ENCODE results near the gene ZNF445.

ZNF445 gene

GRCh38 chr3:44434834-44435510 lies 42.5 kb downstream of the ZNF445 start:
- TF ChIP-seq CTCF (IDR thresholded peaks at IDR 0.05) = no peak
- Histone ChIP-seq H3K4me3 (ENCODE audit: low read depth, low read length) (no peak overlapping the region), H3K4me2 (ENCODE audit: low read length) (no peak overlapping the region)

GRCh38 chr3:44430466-44430865 lies 47.0 kb downstream of the ZNF445 start:
- Histone ChIP-seq H3K27ac (no peak overlapping the region), H3K27me3 (ENCODE audit: control insufficient read depth, insufficient read depth, low read length) (no peaks in the 10 kb centered on the region), H3K4me1 (no peaks in the 10 kb centered on the region), H3K9ac (no peak overlapping the region), H3K9me3 (ENCODE audit: control insufficient read depth, low read length) (no peaks in the 10 kb centered on the region), H3K36me3 (ENCODE audit: control insufficient read depth, insufficient read depth, low read length) (no peaks in the 10 kb centered on the region), H3K79me2 (no peaks in the 10 kb centered on the region), H3K4me3 (ENCODE audit: low read depth, low read length) (no peak overlapping the region), H2AFZ (no peak overlapping the region), H3K4me2 (ENCODE audit: low read length) (no peak overlapping the region)
- no peak for TF ChIP-seq CTCF (IDR thresholded peaks at IDR 0.05)

More at GRCh38 chr3:44434834-44435510, 42.5 kb downstream of the ZNF445 start:
- no peaks in the 10 kb centered on the region for H3K4me1 ChIP-seq
- no peak overlapping the region for H3K9ac ChIP-seq
- H3K9me3 ChIP-seq (ENCODE audit: control insufficient read depth, low read length) = no peaks in the 10 kb centered on the region
- no peaks in the 10 kb centered on the region for H3K36me3 ChIP-seq (ENCODE audit: control insufficient read depth, insufficient read depth, low read length)
- no peaks in the 10 kb centered on the region for H3K27me3 ChIP-seq (ENCODE audit: control insufficient read depth, insufficient read depth, low read length)
- H3K27ac ChIP-seq = no peak overlapping the region
- no peak overlapping the region for H2AFZ ChIP-seq
- no peaks in the 10 kb centered on the region for H3K79me2 ChIP-seq

- TF ChIP-seq CTCF (IDR thresholded peaks at IDR 0.05) = no peak
- Histone ChIP-seq H3K27me3 (ENCODE audit: control insufficient read depth, insufficient read depth, low read length) (no peaks in the 10 kb centered on the region), H3K79me2 (no peaks in the 10 kb centered on the region), H3K9ac (no peak overlapping the region), H3K4me3 (ENCODE audit: low read depth, low read length) (no peak overlapping the region), H2AFZ (no peak overlapping the region), H3K4me2 (ENCODE audit: low read length) (no peak overlapping the region), H3K4me1 (no peaks in the 10 kb centered on the region), H3K9me3 (ENCODE audit: control insufficient read depth, low read length) (no peaks in the 10 kb centered on the region), H3K36me3 (ENCODE audit: control insufficient read depth, insufficient read depth, low read length) (no peaks in the 10 kb centered on the region), H3K27ac (no peak overlapping the region)
Observed at GRCh38 chr3:44429459-44429858, 48.0 kb downstream of the ZNF445 start.

- H3K36me3 ChIP-seq (ENCODE audit: control insufficient read depth, insufficient read depth, low read length) = no peaks in the 10 kb centered on the region
- no peak overlapping the region for H3K27ac ChIP-seq
- H3K79me2 ChIP-seq = no peaks in the 10 kb centered on the region
- no peak overlapping the region for H3K4me3 ChIP-seq (ENCODE audit: low read depth, low read length)
- H3K9ac ChIP-seq = no peak overlapping the region
- TF ChIP-seq CTCF (IDR thresholded peaks at IDR 0.05) = no peak
- H2AFZ ChIP-seq = no peak overlapping the region
- no peaks in the 10 kb centered on the region for H3K27me3 ChIP-seq (ENCODE audit: control insufficient read depth, insufficient read depth, low read length)
- H3K9me3 ChIP-seq (ENCODE audit: control insufficient read depth, low read length) = no peaks in the 10 kb centered on the region
- no peaks in the 10 kb centered on the region for H3K4me1 ChIP-seq
- H3K4me2 ChIP-seq (ENCODE audit: low read length) = no peak overlapping the region
Observed at GRCh38 chr3:44428910-44429309, 48.6 kb downstream of the ZNF445 start.

- H3K4me3 ChIP-seq (ENCODE audit: low read depth, low read length) = no peak overlapping the region
- no peak overlapping the region for H3K27ac ChIP-seq
- no peak overlapping the region for H3K9ac ChIP-seq
- H3K4me1 ChIP-seq = no peaks in the 10 kb centered on the region
- TF ChIP-seq CTCF (IDR thresholded peaks at IDR 0.05) = no peak
- no peak overlapping the region for H2AFZ ChIP-seq
- H3K9me3 ChIP-seq (ENCODE audit: control insufficient read depth, low read length) = no peaks in the 10 kb centered on the region
- H3K79me2 ChIP-seq = no peaks in the 10 kb centered on the region
- no peaks in the 10 kb centered on the region for H3K27me3 ChIP-seq (ENCODE audit: control insufficient read depth, insufficient read depth, low read length)
- no peaks in the 10 kb centered on the region for H3K36me3 ChIP-seq (ENCODE audit: control insufficient read depth, insufficient read depth, low read length)
- H3K4me2 ChIP-seq (ENCODE audit: low read length) = no peak overlapping the region
Observed at GRCh38 chr3:44427683-44428082, 49.8 kb downstream of the ZNF445 start.

Measured in parathyroid adenoma (tissue), 2 donors.